ENCODE measurements around the gene VIT. TPM values are rescaled to one million over a fixed set of nuclear protein-coding genes. Genes with fewer than 3 reads are reported as not detected.

Gene VIT
- total RNA-seq, 1 experiment from 2014 or later = not detected

GRCh38 chr2:36708041-36708741, 11.7 kb downstream of the VIT start:
- no peaks in the 10 kb centered on the region for H3K36me3 ChIP-seq (ENCODE audit: low read depth)
- intact Hi-C loops (cut with micrococcal nuclease; ENCODE audit: unreplicated experiment) = no loop called here
- no peaks in the 10 kb centered on the region for H4K20me1 ChIP-seq (ENCODE audit: insufficient read depth)
- no peaks in the 10 kb centered on the region for H3K27me3 ChIP-seq (ENCODE audit: insufficient read depth, low read depth)
- no peak overlapping the region for H2AFZ ChIP-seq
- no peak overlapping the region for H3K4me3 ChIP-seq
- ChIA-PET POLR2A (ENCODE audit: unreplicated experiment) (no interaction called here), CTCF (no interaction called here)
- peak; percentile 7 to 42 for DNase-seq
- TF ChIP-seq CTCF (conservative IDR thresholded peaks at IDR 0.05) = no peak
- no peak for TF ChIP-seq EZH2 (IDR thresholded peaks at IDR 0.05; ENCODE audit: low read depth)
- H3K9me3 ChIP-seq (ENCODE audit: insufficient read depth, low read depth) = no peaks in the 10 kb centered on the region; the same call in 1 of the 2 replicates
- no peaks in the 10 kb centered on the region for H3K9me2 ChIP-seq (ENCODE audit: insufficient read depth)
- BruUV-seq (replicated peaks) = no TSS peak
- H3K27ac ChIP-seq = no peak overlapping the region
- no peaks in the 10 kb centered on the region for H3F3A ChIP-seq (ENCODE audit: insufficient read depth, low read depth)
- no peaks in the 10 kb centered on the region for H3K79me2 ChIP-seq (ENCODE audit: low read depth)
- no peak overlapping the region for H3K4me2 ChIP-seq
- peaks cover 12% of the 10 kb centered on the region for H3K4me1 ChIP-seq (replicated peaks; ENCODE audit: insufficient read depth)

GRCh38 chr2:36710858-36711515, 14.5 kb downstream of the VIT start:
- H3K4me1 ChIP-seq (replicated peaks; ENCODE audit: insufficient read depth) = peaks cover 12% of the 10 kb centered on the region
- DNase-seq = no peak
- TF ChIP-seq CTCF (conservative IDR thresholded peaks at IDR 0.05) = no peak
- no peak for TF ChIP-seq EZH2 (IDR thresholded peaks at IDR 0.05; ENCODE audit: low read depth)
- intact Hi-C loops (cut with micrococcal nuclease; ENCODE audit: unreplicated experiment) = no loop called here
- H3K36me3 ChIP-seq (ENCODE audit: low read depth) = no peaks in the 10 kb centered on the region
- H4K20me1 ChIP-seq (ENCODE audit: insufficient read depth) = no peaks in the 10 kb centered on the region
- no TSS peak for BruUV-seq (replicated peaks)
- no peak overlapping the region for H3K4me3 ChIP-seq
- H3K9me2 ChIP-seq (ENCODE audit: insufficient read depth) = no peaks in the 10 kb centered on the region
- ChIA-PET POLR2A (ENCODE audit: unreplicated experiment) (no interaction called here), CTCF (no interaction called here)
- H2AFZ ChIP-seq = no peak overlapping the region
- no peaks in the 10 kb centered on the region for H3K27me3 ChIP-seq (ENCODE audit: insufficient read depth, low read depth)
- H3K27ac ChIP-seq = no peak overlapping the region
- H3K79me2 ChIP-seq (ENCODE audit: low read depth) = no peaks in the 10 kb centered on the region
- no peaks in the 10 kb centered on the region for H3F3A ChIP-seq (ENCODE audit: insufficient read depth, low read depth)
- H3K4me2 ChIP-seq = no peak overlapping the region
- no peaks in the 10 kb centered on the region; the same call in 1 of the 2 replicates for H3K9me3 ChIP-seq (ENCODE audit: insufficient read depth, low read depth)

- Histone ChIP-seq H3K4me1 (replicated peaks; ENCODE audit: insufficient read depth) (peaks cover 9% of the 10 kb centered on the region), H3K4me2 (no peak overlapping the region), H3K27me3 (ENCODE audit: insufficient read depth, low read depth) (no peaks in the 10 kb centered on the region), H3K9me2 (ENCODE audit: insufficient read depth) (no peaks in the 10 kb centered on the region), H3K4me3 (no peak overlapping the region), H3K9me3 (ENCODE audit: insufficient read depth, low read depth) (no peaks in the 10 kb centered on the region; the same call in 1 of the 2 replicates), H3K36me3 (ENCODE audit: low read depth) (no peaks in the 10 kb centered on the region), H3F3A (ENCODE audit: insufficient read depth, low read depth) (no peaks in the 10 kb centered on the region), H4K20me1 (ENCODE audit: insufficient read depth) (no peaks in the 10 kb centered on the region), H2AFZ (no peak overlapping the region), H3K27ac (no peak overlapping the region), H3K79me2 (ENCODE audit: low read depth) (no peaks in the 10 kb centered on the region)
- TF ChIP-seq CTCF (conservative IDR thresholded peaks at IDR 0.05) (no peak), EZH2 (IDR thresholded peaks at IDR 0.05; ENCODE audit: low read depth) (no peak)
- DNase-seq = no peak
- ChIA-PET POLR2A (ENCODE audit: unreplicated experiment) (no interaction called here), CTCF (no interaction called here)
- no TSS peak for BruUV-seq (replicated peaks)
- intact Hi-C loops (cut with micrococcal nuclease; ENCODE audit: unreplicated experiment) = no loop called here
Measured at GRCh38 chr2:36711741-36712314, 15.3 kb downstream of the VIT start.
